ENCODE data around the gene NCBP3.
"Not testable (repeated sequence)": the region's sequence is repeated elsewhere in the genome, so short reads cannot be mapped to it uniquely, and the experiment has no call there.

The NCBP3 gene

GRCh38 chr17:3882276-3882675 lies 36.2 kb upstream of the NCBP3 start:
- DNase-seq (ENCODE audit: low read depth in 2 of 2) = no peak

DNA sequence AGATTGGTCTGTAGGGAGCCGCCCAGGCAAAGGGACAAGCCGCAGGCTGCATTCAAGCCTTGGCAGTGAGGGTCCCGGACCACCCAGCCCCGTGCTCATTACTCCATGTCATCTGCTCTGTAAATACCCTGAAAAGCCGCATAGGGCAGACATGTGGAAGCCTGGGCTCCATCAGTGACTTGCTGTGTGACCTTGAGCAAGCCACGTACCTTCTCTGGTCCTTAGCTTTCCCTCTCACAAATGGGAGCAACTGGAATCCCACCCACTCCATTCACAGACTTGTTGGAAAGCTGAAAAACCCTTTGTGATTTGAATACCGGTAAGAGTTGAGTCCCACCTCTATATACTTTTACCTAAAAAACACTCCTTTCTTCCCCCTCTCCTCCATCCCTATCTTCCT lies 34.9 kb upstream of the NCBP3 start:
- DNase-seq (ENCODE audit: low read depth in 2 of 2) = no peak

DNA sequence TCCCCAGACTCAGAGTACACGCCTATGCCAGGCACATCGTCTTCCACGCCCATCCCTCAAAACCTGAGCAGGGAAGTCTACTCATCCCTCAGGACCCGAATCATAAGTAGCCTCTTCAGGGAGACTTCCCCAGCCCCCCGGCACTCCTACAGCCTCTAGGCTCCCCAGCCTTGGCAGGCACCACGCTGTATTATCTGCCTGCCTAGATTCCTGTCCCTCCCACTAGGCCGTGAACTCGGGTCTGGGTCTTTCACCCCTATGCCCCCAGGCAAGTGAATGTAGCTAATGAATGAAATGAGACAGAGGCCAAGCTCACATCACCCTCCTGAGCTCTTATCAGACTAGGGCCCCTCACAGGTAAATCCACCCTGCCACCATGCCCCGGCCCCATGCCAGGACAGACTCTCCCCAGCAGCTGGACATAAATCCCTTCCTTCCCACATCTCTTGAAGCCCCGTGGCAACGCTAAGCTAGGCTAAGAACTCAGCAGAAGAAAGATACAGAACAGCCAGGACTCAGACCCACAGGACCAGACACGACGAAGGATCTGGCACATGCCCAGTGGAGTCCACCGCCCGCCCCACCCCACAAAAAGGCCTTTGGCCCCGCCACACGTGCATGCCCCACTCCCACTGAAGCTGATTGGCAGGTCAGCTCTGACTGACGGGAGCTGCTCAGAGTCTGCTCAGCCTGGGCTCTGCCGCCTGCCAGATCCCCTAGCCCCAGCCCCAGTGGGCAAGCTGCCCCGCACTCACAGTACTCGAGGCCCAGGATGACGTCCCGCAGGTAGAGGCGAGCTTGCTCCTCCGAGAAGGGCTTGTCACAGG lies 33.8 kb upstream of the NCBP3 start:
- no peak for DNase-seq (ENCODE audit: low read depth in 2 of 2)

DNA sequence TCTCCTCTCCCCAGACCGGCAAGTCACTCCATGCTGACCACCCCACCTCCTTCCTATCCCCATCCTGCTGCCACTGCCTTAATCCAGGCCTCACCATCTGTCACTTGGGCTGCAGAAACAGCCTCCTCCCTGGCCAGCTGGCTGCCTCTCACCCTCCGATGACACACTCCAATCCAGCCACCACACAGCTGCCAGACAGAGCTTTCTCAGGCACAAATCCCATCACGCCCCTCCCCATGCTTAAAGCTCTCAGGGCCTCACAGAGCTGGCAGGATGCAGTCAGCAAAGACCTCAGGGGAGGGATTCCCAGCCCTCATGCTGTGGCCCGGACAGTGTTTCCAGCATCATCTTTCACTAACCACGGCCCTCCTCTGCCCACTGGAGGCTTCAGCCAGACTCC lies 33.1 kb upstream of the NCBP3 start:
- DNase-seq (ENCODE audit: low read depth in 2 of 2) = no peak

- no peak for DNase-seq (ENCODE audit: low read depth in 2 of 2)
Observed at GRCh38 chr17:3877220-3877619, 31.2 kb upstream of the NCBP3 start.

GRCh38 chr17:3875317-3875716 lies 29.3 kb upstream of the NCBP3 start:
- no peak for DNase-seq (ENCODE audit: low read depth in 2 of 2)

GRCh38 chr17:3873862-3874261 lies 27.8 kb upstream of the NCBP3 start:
- DNase-seq (ENCODE audit: low read depth in 2 of 2) = no peak

DNA sequence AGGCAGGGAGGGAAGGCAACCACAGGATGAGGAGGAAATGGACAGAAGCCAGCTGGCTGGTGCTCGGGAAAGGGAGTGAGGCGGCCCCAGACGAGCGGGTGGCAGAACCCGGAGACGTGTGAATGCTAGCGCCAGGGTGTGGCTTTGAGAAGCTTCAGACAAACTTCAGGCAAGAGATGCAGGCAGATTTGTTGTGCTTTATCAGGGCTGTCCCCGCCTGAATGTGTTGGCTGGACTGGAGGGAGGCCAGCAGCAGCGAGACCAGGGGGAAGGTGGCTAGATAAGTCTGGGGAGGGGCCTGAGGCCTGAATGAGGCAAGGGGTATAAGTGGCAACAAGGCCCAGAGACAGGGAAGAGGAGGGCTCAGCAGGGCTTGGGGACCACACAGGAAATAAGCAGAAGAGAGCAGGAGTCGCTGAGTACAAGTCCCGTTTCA lies 24.8 kb upstream of the NCBP3 start:
- no peak for DNase-seq (ENCODE audit: low read depth in 2 of 2)

GRCh38 chr17:3867606-3868005 lies 21.6 kb upstream of the NCBP3 start:
- DNase-seq (ENCODE audit: low read depth in 2 of 2) = no peak

GRCh38 chr17:3867106-3867505 lies 21.1 kb upstream of the NCBP3 start:
- DNase-seq (ENCODE audit: low read depth in 2 of 2) = no peak

GRCh38 chr17:3866276-3866675 lies 20.2 kb upstream of the NCBP3 start:
- no peak for DNase-seq (ENCODE audit: low read depth in 2 of 2)

DNA sequence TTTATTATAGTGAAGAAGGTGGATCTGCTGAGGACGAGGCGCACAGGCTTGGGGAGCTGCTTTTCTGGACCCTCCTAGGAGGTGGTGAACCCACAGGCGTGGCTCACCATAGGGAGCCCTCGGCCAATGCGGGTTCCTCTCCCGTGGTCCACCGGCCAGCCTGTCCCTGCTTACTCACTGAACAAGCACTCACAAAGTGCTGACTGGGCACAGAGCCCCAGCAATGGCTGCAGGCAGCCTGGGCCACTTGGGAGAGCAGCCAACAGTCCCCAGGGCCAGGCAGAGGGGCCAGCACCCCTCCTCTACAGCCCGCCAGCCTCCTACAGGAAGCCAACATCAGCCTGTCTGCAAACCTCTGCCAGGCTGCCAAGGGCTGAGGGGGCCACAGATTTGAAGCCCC lies 19.1 kb upstream of the NCBP3 start:
- DNase-seq (ENCODE audit: low read depth in 2 of 2) = no peak

DNA sequence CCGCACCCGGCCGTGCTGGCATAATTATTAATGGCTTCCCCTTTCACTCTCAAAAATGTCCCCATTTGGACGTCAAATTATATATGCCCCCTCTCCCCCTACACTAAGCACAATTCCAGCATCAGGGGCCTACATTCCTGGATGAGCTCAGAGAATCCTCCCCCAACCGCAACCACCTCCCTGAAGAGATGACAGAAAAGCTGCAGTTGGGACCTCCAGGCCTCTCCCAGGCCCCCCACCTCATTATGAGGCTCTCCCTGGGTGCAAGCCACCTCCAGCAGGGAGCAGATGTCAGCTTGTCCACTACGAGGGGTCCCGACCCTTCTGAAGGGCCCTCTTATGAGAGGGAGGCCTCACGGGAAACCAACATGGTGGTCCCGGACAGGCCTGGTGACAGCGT lies 18.5 kb upstream of the NCBP3 start:
- no peak for DNase-seq (ENCODE audit: low read depth in 2 of 2)

DNA sequence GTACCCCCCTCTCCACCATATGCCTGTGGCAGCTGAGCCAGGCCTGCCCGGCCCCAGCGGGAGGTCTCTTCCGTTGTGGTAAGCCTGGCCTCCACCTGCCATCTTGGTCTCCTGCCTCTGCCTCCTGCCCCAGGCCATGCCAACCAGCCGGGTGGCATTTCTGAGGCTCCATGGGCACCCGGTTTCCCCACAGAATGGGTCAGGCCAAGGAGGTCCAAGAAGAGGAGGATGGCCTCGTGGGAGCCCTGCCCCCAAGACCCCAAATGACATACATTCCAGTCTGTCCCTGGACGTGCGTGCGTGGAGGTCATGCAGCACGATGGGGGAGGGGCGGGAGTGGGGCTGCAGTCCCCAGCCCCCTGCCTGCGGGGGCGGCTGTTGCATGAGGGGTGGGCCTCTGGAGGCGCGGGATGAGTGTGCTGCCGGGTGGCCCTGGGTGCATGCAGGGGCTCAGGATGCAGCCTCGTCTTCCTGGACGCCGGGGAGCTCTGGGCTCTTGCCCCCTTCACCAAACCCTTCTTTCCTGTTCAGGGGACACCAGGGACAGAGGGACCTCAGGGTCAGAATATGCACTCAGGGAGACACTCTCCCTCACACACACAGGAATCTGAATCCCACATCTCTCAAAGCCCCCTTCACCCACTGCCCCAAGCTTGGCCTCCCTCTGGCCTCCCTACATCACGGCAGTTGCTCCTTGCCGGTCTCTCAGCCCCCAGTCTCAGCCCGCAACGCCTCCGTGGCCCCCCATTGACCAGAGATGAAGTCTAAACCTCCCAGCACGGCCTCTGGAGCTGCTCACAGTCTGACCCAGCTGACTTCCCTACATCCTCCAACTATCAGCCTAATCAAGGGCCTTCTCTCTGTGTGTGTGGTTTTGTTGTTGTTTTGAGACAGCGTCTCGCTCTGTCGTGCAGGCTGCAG lies 16.0 kb upstream of the NCBP3 start:
- no peak for DNase-seq (ENCODE audit: low read depth in 2 of 2)

DNA sequence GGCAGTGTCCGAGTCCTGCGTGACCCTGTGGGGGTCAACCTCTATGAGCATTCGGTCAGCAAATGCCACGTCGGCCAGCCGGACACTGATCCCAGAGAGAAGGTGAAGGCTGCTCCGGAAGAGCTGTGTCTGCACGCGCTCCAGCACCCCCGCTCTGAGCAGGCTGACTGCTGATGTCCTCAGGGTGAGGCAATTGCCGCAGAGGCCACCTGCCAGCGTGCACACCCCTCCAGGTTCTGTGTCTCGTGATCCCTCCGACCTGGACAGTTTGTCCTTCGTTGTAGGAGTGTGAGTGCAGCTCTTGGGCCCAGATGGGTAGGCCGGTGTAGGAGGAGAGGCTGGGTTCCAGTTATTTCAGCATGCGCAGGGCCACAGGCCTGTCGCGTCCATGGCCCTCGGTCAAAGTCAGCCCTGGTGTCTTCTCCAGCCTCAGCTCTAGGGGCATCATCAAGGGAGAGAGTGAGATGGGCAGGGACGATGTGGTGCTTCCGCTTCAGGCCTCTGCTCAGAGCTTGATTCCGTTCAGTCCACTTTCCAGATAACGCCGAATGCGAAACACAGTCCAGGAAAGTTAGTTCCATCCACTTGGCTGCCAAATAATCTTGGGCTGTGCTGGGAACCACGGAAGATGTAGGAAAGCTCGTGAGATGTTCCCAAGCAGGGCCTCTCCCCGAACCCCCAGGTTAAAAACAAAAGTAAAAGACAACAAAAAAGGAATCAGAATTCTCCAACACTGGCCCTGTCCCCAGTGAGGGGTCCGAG lies 15.1 kb upstream of the NCBP3 start:
- DNase-seq (ENCODE audit: low read depth in 2 of 2) = no peak

DNA sequence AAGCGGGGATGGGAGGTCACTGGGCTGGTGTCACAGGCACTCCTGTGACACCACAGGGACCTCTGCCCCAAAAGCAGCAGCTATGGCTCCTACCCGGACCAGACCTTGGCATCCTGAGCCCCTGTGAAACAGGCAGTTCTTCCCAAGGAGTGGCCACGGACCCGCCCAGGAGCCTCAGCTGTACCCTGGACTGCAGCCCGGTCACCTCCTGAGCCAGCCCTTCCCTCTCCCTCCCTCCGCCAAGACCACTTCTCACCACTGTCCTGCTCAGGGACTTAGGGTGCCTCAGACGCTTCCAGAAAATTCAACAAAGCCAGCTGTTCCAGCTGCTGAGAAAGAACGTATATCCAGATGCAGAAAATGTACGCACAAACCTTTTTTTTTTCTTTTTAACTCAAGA lies 13.9 kb upstream of the NCBP3 start:
- DNase-seq (ENCODE audit: low read depth in 2 of 2) = no peak

DNA sequence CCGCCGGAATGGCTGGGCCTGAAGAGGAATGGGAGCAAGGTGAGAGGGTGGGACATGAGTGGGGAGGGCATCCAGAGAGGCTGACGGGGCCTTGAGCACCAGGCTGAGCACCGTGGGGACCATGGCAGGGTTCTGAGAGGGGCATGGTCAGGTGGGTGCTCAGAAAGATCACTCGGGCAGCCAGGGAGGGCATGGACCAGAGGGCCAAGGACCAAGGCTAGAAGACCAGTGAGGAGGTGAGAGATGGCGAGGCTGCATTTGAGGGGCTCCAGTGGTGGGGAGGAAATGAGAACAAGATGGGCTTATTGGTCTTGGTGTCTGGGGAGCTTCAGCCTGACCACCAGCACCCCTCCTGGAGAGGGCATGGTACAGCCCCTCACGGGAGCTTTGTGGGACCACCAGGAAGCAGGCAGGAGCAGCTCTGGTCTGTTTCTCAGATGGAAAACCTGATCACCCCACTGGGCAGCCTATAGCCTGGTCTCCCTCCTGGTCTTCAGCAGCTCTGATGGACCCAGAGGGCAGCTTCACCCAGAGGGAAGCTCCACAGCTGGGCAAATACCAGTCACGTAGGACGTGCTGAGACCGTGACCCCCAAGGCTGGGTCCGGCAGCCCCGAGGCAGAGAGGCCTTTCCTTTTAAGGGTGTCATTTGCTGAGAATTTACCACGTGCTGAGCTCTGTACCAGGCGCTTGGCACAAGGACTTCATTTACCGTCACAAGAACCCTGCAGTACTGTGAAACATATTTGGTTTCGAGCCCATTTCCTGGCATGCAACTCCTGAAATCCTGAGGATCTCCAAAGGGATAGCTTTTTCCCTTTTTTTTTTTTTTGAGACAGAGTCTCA lies 11.4 kb upstream of the NCBP3 start:
- no peak for DNase-seq (ENCODE audit: low read depth in 2 of 2)

- DNase-seq (ENCODE audit: low read depth in 2 of 2) = not testable (repeated sequence)
Observed at GRCh38 chr17:3854204-3854603, 8.2 kb upstream of the NCBP3 start.

GRCh38 chr17:3852561-3852960 lies 6.5 kb upstream of the NCBP3 start:
- DNase-seq (ENCODE audit: low read depth in 2 of 2) = no peak

DNA sequence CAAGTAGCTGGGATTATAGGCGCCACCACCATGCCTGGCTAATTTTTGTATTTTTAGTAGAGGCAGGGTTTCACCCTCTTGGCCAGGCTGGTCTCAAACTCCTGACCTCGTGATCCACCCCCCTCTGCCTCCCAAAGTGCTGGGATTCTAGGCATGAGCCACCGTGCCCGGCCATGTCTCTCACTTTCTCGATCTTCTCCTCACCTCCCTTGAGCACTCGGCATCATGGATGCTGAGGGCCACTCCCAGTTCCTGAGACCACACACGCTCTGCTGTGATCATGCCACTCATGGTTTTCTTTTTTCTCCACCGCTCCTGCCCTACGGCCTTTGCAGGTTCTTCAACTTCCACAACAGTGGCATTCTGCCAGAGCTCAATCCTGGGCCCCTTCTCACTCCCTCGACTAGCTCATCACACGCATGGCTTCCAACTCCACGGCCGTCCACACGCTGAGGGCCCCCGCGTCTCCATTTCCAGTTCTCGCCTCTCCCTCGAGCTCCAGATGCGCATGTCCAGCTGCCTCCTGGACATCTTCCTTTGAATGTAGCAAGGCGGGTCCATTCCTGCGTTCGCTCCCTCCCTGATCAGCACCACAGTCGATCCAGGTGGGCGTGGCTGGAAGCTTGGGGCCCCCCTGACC lies 5.5 kb upstream of the NCBP3 start:
- DNase-seq (ENCODE audit: low read depth in 2 of 2) = no peak
